ENCODE measurements around the gene TICRR.

DNA sequence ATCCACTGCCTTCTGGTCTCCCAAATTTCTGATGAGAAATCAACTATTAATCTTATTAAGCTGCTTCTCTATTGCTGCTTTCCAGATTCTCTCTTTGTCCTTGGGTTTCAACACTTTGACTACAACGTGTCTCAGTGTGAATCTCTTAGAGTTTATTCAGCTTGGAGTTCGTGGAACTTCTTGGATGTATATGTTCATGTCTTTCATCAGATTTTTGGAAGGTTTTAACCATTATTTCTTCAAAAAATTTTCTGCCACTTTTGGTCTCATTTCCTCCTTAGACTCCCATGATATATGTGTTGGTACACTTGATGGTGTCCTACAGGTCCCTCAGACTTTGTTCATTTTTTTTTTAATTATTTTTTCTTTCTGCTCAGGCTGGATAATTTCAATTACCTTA, 36.0 kb downstream of the TICRR start:
- TF ChIP-seq, protein P1, sequence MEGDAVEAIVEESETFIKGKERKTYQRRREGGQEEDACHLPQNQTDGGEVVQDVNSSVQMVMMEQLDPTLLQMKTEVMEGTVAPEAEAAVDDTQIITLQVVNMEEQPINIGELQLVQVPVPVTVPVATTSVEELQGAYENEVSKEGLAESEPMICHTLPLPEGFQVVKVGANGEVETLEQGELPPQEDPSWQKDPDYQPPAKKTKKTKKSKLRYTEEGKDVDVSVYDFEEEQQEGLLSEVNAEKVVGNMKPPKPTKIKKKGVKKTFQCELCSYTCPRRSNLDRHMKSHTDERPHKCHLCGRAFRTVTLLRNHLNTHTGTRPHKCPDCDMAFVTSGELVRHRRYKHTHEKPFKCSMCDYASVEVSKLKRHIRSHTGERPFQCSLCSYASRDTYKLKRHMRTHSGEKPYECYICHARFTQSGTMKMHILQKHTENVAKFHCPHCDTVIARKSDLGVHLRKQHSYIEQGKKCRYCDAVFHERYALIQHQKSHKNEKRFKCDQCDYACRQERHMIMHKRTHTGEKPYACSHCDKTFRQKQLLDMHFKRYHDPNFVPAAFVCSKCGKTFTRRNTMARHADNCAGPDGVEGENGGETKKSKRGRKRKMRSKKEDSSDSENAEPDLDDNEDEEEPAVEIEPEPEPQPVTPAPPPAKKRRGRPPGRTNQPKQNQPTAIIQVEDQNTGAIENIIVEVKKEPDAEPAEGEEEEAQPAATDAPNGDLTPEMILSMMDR (conservative IDR thresholded peaks at IDR 0.05; ENCODE audit: low read depth, low read length), result no peak
- TF ChIP-seq, protein P2, sequence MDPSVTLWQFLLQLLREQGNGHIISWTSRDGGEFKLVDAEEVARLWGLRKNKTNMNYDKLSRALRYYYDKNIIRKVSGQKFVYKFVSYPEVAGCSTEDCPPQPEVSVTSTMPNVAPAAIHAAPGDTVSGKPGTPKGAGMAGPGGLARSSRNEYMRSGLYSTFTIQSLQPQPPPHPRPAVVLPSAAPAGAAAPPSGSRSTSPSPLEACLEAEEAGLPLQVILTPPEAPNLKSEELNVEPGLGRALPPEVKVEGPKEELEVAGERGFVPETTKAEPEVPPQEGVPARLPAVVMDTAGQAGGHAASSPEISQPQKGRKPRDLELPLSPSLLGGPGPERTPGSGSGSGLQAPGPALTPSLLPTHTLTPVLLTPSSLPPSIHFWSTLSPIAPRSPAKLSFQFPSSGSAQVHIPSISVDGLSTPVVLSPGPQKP (IDR thresholded peaks at IDR 0.05; ENCODE audit: borderline replicate concordance, low read depth, low read length), result no peak
